Smooth muscle cell of the brain vasculature (primary cell): ENCODE results near the gene LMCD1.

Source experiments
- DNase-seq: peaks from one replicate; pipeline ENCODE4 v3.0.0-alpha.2; 2012; ENCODE audit warnings: low read depth, low spot score

LMCD1 gene

GRCh38 chr3:8617921-8618320, 116.3 kb downstream of the LMCD1 start:
- no peak for DNase-seq

- DNase-seq = no peak
Observed at GRCh38 chr3:8618950-8619349, 117.3 kb downstream of the LMCD1 start.

- DNase-seq = no peak
Observed at GRCh38 chr3:8619548-8619947, 117.9 kb downstream of the LMCD1 start.

- DNase-seq = no peak
Observed at GRCh38 chr3:8621141-8621540, 119.5 kb downstream of the LMCD1 start.

- no peak for DNase-seq
Observed at GRCh38 chr3:8621872-8622271, 120.2 kb downstream of the LMCD1 start.

GRCh38 chr3:8622873-8623691, 121.5 kb downstream of the LMCD1 start:
- peak; percentile 54 for DNase-seq

- DNase-seq = no peak
Observed at GRCh38 chr3:8623741-8624140, 122.1 kb downstream of the LMCD1 start.
